Right ventricle myocardium inferior (tissue), 1 donor: ENCODE data around the gene PRX. TPM values are rescaled to one million over a fixed set of nuclear protein-coding genes. Genes with fewer than 3 reads are reported as not detected.
A peak's percentile ranks its signal among the peaks of the same experiment; 100 is the strongest.
"Not testable (repeated sequence)": the region's sequence is repeated elsewhere in the genome, so short reads cannot be mapped to it uniquely, and the experiment has no call there.

Experiments
- ATAC-seq: fragments of 200-7000 bp; cut with Tn5 transposase; one replicate; pipeline ENCODE4 v1.9.1; 2020; ENCODE audit warnings: mild to moderate bottlenecking, moderate library complexity
- DNase-seq: peaks from one replicate; pipeline ENCODE4 v3.0.0; 2021; ENCODE audit errors: missing footprints
- intact Hi-C: fragments of 100-400 bp; cut with DNase I; formaldehyde crosslinking; loops from one replicate; pipeline ENCODE4 v1.11.0; 2022
- long read RNA-seq: library from polyadenylated mRNA; unstranded; transcript quantifications from one replicate; pipeline ENCODE4 v2.0.0, GENCODE V29; 2021
- total RNA-seq: library from RNA; stranded (reverse); fragmentation: NEBNext Ultra II Directional; extraction: Animal tissue kit (Norgen Biotek cat#: 25700); gene quantifications from one replicate; pipeline ENCODE4 v1.2.1, GENCODE V29; 2021
- donor health status: DM: no; HTN: yes; CAD: no; lungs with severe emphysema.

The PRX gene, protein sequence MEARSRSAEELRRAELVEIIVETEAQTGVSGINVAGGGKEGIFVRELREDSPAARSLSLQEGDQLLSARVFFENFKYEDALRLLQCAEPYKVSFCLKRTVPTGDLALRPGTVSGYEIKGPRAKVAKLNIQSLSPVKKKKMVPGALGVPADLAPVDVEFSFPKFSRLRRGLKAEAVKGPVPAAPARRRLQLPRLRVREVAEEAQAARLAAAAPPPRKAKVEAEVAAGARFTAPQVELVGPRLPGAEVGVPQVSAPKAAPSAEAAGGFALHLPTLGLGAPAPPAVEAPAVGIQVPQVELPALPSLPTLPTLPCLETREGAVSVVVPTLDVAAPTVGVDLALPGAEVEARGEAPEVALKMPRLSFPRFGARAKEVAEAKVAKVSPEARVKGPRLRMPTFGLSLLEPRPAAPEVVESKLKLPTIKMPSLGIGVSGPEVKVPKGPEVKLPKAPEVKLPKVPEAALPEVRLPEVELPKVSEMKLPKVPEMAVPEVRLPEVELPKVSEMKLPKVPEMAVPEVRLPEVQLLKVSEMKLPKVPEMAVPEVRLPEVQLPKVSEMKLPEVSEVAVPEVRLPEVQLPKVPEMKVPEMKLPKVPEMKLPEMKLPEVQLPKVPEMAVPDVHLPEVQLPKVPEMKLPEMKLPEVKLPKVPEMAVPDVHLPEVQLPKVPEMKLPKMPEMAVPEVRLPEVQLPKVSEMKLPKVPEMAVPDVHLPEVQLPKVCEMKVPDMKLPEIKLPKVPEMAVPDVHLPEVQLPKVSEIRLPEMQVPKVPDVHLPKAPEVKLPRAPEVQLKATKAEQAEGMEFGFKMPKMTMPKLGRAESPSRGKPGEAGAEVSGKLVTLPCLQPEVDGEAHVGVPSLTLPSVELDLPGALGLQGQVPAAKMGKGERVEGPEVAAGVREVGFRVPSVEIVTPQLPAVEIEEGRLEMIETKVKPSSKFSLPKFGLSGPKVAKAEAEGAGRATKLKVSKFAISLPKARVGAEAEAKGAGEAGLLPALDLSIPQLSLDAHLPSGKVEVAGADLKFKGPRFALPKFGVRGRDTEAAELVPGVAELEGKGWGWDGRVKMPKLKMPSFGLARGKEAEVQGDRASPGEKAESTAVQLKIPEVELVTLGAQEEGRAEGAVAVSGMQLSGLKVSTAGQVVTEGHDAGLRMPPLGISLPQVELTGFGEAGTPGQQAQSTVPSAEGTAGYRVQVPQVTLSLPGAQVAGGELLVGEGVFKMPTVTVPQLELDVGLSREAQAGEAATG (N-terminal part only)
- 3.5 TPM for total RNA-seq
- long read RNA-seq, partial matches to known transcripts = 3 of 4 reads
- long read RNA-seq, other reads (novel, unspliced or antisense) = 1 of 4 reads

DNA sequence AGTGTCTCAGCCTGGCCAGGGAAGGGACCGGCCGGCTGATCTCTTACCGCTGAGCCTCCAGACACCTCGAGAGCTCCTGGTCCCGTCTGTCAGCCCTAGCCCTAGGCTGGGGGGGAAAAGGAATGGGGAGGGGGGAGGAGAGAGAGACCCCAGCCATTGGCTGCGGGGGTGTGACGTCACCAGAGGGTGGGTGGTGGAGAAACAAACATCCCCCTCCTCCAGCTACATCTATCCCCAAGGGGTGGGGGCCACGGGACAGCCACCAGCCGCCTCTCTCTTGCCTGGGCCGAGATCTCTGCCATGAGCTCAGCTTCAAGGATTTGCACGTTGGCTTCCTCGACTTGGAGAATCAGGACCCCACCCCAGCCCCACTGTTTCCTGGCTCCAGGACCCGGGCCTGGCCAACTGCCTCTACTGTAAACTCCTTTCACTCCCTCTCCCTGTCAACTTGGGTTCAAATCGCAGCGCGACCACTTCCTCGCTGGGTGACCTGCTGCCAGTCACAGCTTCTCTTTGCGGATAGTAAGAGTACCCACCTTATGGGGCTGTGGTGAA is at the start of gene PRX:
Gene PRX, minus strand, starts transcription at position 88 of the 555 bp plus-strand sequence. CDS start 5,446 bp downstream, outside the sequence.
- ATAC-seq (no peak), DNase-seq (no peak)
- intact Hi-C loops = loop anchor here (5.0 kb wide), 1 partner anchor 189 kb away; the partner anchor contains the start of gene LTBP4

DNA sequence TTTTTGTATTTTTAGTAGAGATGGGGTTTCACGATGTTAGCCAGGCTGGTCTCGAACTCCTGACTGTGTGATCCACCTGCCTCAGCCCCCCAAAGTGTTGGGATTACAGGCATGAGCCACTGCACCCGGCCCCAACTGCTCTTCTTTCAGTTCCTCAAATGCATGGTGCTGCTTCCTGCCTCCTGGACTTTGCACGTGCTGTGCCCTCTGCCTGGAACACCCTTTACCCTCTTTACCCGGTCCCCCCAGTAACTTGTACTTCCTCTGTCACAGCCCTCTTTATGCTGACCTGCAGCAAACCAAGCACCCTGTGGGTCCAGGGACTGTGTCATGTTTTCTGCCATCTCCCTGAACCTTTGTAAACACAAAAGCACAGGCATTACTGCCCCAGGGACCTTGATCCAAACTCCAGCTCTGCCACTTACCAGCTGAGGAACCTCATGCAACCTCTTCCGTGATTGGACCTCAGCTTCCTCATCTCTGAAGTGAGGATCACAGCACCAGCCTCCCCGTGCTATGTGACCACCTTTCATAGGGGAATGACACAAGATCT is 48.6 kb upstream of the PRX start:
- DNase-seq (peak; percentile 73), ATAC-seq (no peak)
- intact Hi-C loops = no loop called here

DNA sequence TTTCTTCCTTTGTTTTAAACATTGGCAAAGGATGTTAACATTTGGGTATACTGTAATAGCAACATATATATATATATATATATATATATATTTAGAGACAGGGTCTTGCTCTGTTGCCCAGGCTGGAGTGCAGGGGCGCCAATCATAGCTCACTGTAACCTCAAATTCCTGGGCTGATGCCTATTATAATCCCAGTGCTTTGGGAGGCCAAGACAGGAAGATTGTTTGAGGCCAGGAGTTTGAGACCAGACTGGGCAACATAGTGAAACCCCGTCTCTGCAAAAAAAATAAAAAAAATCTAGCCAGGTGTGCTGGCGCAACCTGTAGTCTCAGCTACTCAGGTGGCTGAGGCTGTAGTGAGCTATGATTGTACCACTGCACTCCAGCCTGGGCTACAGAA is 47.0 kb upstream of the PRX start:
- no peak for DNase-seq
- no peak for ATAC-seq
- intact Hi-C loops = no loop called here

DNA sequence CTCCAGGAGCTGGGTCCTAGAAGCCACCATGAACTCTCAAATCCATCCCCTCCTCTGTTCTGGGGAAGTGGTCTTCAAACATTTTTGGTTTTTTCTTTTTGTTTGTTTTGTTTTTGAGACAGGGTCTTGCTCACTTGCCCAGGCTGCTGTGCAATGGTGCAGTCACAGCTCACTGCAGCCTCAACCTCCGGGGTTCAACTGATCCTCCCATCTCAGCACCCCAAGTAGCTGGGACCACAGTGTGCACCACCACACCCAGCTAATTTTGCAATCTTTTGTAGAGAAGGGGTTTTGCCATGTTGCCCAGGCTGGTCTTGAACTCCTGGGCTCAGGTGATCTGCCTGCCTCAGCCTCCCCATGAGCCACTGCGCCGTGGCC is 45.4 kb upstream of the PRX start:
- ATAC-seq (no peak), DNase-seq (no peak)
- intact Hi-C loops = no loop called here

DNA sequence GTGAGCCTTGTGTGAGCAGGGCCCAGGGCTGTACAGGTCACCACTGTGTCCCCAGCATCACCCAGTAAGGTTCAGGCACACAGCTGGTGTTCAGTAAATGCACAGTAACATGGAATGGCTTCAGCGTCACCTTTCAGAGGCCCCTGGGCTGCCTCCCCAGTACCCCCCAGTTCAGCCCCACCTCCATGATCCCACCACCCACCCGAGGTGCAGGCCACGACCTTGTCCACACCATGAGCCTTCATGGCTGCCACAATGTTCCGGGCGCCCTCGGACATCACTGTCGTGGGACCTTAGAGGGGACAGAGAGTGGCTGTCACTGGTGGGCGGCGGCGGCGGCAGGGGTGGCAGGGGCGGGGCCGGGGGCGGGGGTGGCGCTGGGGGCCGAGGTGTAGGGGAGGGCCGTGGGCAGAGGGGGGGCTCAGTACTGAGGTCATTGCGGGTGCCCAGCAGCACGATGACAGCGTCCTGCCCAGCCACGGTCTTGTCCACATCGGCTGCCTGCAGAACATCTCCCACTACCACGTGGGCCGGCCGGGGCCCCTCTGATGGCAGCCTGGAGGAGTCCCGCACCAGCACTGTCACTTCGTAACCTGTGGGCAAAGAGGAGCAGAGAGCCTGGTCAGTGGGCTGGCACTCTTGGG is 44.9 kb upstream of the PRX start:
- no peak for ATAC-seq
- intact Hi-C loops = no loop called here
- no peak for DNase-seq

DNA sequence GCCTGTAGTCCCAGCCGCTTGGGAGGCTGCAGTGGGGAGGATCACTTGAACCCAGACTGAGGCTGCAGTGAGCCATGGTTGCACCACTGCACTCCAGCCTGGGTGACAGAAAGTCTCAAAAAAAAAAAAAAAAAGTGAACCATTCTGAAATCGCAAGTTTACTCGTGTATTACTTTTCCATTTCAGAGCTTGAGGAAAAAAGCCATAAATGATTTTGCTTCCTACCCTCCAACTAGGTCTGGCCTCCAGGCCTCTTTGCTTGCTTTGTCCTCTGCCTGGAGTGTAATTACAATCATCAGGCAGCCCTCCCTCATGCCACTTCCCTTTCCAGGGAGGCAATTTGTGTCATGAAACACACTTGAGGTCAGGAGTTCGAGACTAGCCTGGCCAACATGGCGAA is 43.9 kb upstream of the PRX start:
- ATAC-seq (no peak), DNase-seq (no peak)
- intact Hi-C loops = no loop called here

DNA sequence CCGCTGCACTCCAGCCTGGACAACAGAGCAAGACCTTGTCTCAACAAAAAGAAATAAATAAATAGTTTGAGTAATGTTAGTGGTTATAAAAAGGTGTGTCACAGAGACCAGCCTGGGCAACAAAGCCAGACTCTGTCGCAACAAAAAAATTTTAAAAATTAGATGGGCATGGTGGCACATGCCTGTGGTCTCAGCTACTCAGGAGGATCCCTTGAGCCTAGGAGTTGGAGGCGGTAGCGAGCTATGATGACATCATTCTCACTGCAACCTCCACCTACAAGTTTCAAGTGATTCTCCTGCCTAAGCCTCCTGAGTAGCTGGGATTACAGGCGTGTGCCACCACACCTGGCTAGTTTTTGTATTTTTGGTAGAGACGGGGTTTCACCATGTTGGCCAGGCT is 40.8 kb upstream of the PRX start:
- DNase-seq, intact Hi-C loops, ATAC-seq: not testable (repeated sequence)

DNA sequence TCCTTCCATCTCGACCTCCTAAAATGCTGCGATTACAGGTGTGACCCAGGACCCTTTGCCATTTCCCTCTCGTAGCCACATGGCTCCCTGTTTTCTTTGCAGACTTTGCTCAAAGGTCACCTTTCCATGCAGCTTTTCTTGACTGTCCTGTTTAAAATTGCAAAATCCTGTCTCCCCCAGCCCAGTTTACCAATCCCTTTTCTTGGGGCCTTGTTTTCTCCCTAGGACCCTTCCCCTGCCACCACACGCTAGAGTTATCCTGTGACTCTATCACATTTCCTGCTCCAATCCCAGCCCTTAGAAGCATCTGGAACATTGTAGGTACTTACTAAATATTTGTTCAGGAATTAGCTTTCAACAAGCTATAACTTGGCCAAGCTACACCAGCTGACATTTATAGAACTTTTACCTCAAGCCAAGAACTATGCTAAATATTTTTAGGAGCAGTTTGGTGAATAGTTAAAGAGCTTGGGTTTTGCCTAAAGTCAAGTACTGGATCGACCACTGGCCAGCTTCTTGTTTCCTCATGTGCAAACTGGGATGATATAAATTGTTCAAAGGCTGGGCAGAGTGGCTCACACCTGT is 40.1 kb upstream of the PRX start:
- no peak for DNase-seq
- intact Hi-C loops = no loop called here
- no peak for ATAC-seq

DNA sequence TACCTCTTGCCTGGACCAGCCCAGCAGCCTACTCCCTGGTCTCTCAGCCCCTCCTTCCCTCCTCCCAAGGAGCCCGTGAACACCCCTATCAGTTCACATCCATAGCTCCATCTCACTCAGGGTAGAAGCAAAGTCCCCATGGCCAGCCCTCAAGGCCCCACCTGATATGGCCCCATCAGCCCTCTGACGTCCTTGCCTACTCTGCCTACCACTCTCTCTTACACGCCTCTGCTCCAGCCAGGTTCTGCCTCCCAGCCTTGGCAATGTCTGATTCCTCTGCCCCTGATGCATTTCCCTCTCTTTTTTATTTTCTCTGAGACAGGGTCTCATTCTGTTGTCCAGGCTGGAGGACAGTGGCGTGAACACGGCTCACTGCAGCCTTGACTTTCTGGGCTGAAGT is 38.8 kb upstream of the PRX start:
- intact Hi-C loops = no loop called here
- no peak for ATAC-seq
- no peak for DNase-seq

DNA sequence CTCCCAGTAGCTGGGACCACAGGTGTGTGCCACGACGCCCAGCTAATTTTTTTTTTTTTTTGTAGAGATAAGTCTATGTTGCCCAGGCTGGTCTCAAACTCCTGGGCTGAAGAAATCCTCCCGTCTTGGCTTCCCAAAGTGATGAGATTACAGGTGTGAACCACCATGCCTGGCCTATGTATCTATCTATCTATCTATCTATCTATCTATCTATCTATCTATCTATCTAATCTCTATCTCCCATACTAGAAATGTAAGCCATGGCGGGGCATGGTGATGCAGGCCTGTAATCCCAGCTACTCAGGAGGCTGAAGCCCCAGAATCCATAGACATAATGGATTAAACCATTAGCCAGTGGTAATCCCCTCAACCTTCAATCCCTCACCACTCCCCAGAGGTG is 37.5 kb upstream of the PRX start:
- intact Hi-C loops = no loop called here
- DNase-seq = no peak
- ATAC-seq = no peak

DNA sequence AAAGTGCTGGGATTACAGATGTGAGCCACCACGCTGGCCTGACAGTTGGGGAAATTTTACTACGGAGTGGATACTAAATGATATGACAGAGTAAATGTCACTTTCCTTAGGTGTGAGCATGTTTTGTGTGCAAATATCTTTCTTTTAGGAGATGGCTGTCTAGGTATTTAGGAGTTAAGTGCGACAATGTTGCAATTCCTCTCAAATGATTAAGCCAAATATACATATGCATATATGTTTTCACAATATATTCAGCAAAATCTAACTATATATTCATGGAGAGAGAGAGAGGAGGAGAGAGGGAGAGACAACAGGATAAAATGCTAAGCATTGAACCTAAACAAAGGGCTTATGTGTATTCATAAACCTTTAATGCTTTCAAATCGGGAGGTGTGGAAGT is 36.3 kb upstream of the PRX start:
- DNase-seq = no peak
- ATAC-seq = no peak
- intact Hi-C loops = no loop called here

DNA sequence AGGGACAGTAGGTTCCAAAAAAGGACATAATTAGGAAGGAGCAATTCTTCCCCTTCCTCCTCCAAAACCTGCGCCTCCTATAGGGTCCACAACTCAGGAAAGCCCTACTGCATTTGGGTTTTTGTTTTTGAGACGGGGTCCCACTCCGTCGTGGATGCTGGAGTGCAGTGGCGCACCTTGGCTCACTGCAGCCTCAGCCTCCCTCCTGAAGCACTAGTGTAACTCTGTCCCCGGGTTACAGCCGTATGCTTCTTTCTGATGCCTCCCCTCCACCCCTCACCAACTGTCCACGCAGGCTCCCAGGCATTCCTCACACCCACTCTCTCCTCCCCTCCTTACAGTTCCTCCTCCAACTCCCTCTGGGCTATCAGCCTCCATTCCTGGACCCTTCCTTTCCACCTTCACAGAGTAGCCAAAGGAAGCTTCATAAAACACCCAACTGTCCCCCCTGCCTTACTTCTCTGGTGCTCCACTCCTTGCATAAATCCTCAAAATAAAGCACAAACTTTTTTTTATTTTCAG is 33.1 kb upstream of the PRX start:
- intact Hi-C loops = no loop called here
- DNase-seq (no peak), ATAC-seq (no peak)

DNA sequence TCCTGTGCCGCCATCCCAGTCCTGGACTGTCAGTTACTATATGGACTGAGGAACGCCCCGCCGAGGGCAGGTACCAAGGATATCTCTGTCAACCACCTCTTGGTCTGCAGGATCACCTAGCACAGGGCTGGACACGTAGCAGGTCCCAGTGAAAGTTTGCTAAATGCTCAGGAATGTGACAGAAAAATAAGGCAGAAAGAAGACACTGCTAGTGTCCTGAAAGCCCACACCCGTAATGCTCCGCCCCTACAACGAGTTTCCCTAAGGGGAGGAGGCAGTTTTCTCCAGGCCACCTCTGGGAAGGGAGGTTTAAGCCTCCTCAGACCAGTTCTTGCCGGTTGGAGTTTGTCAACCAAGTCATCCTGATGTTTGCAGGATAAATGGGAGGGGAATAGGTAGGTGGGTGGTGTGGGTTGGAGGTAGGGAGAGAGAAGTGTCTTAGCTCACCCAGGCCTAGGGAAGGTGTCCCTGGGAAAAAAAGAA is 32.6 kb upstream of the PRX start:
- DNase-seq (no peak), ATAC-seq (no peak)
- intact Hi-C loops = no loop called here

DNA sequence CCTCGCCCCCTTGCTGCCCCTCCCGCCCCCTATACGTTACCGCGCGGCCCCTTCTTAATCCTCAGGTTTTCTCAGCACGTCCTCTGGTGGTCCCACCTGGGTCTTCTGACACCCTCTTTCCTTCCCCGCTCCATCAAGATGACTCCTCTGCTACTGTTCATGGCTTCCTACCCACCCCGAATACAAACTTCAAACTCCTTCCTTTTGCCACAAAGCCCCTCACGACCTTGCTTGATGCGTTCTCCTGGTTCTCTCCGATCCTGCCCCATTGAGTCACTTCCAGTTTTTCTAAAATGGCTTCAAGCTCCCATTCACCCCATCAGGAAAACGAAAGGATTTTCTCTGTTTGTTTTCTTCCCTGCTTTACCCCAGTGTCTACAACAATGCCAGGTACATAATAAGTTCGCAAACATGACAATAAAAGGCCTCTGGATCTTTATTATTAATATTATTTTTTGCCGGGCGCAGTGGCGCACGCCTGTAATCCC is 31.7 kb upstream of the PRX start:
- DNase-seq (no peak), ATAC-seq (no peak)
- intact Hi-C loops = loop anchor here (1.0 kb wide), 2 partner anchors 20 to 41 kb away; partner anchors contain the start of gene BLVRB

DNA sequence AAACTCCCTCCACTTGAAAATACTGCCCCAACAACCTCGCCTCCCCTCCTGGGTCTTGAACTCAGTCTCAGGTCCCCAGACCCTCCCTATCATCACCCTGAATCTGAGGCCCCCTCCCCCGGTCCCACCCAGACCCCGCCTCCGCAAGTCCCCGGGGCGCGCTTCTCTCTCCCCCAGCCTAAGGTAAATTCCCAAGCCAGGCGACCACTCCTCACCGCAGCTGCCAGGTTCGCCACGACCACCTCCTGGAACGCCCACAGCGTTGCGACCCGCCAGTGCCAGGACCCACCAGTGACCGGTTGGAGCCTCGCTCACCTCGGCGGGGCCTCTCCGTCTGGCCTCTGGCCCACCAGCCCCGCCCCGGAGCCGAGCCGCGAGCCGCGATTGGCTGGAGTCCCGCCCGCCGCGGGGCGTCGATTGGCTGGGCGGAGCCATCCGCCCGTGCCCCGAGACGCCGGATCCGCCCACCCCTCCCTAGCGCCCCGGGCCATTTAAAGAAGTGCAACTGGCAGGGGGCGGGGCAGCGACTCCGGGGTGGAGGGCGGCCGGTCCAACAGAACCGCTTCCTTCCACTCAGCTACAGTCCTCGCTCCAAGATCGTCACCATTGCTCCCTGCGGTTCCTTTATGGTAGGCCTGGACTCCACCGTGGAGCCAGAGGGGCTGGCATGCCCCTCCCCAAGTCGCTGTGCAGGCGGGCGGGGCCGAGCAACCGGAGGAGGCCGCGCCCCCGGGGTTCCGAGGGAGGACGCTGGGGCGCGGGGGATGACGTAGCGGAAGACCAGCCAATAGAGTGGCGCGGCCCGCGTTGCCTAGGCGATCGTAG is 31.0 kb upstream of the PRX start, which contains the start of gene SERTAD3:
Gene SERTAD3, minus strand, starts transcription at position 336 of the 825 bp plus-strand sequence. CDS start 2,255 bp downstream, outside the sequence.
- intact Hi-C loops = loop anchor here (1.0 kb wide), 3 partner anchors 19 to 40 kb away; partner anchors contain the start of genes BLVRB and SERTAD1
- DNase-seq = peak; percentile 99
- peak; percentile 84 for ATAC-seq
